ENCODE measurements around the gene WDR20.
"Not testable (repeated sequence)": the region's sequence is repeated elsewhere in the genome, so short reads cannot be mapped to it uniquely, and the experiment has no call there.

The WDR20 gene

GRCh38 chr14:102146423-102146822 is 6.7 kb downstream of the WDR20 start:
- TF ChIP-seq CTBP1 (IDR thresholded peaks at IDR 0.05; ENCODE audit: borderline replicate concordance) (no peak), LEF1 (IDR thresholded peaks at IDR 0.05; ENCODE audit: borderline replicate concordance) (no peak), SP1 (IDR thresholded peaks at IDR 0.05) (no peak), SUZ12 (IDR thresholded peaks at IDR 0.05) (no peak), TARDBP (IDR thresholded peaks at IDR 0.05) (no peak), L3MBTL2 (conservative IDR thresholded peaks at IDR 0.05) (no peak), ARNT (IDR thresholded peaks at IDR 0.05) (no peak), FOXA1 (IDR thresholded peaks at IDR 0.05) (no peak), NFRKB (IDR thresholded peaks at IDR 0.05) (no peak), FOXM1 (IDR thresholded peaks at IDR 0.05; ENCODE audit: borderline replicate concordance) (no peak), ZNF384 (IDR thresholded peaks at IDR 0.05) (no peak), ELF4 (IDR thresholded peaks at IDR 0.05) (no peak)
- TF ChIP-seq, protein P1, sequence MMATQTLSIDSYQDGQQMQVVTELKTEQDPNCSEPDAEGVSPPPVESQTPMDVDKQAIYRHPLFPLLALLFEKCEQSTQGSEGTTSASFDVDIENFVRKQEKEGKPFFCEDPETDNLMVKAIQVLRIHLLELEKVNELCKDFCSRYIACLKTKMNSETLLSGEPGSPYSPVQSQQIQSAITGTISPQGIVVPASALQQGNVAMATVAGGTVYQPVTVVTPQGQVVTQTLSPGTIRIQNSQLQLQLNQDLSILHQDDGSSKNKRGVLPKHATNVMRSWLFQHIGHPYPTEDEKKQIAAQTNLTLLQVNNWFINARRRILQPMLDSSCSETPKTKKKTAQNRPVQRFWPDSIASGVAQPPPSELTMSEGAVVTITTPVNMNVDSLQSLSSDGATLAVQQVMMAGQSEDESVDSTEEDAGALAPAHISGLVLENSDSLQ (IDR thresholded peaks at IDR 0.05): no peak
- no peak for DNase-seq (ENCODE audit: extremely low spot score)
- POLR2A ChIA-PET: no interaction called here
- CTCF ChIA-PET: interaction anchor here (1.3 kb wide), 1 partner anchor 171 kb away, joined by 3 read pairs; no protein-coding TSS in a partner anchor

- CTCF ChIA-PET: no interaction called here
- POLR2A ChIA-PET: interaction anchor here (1.1 kb wide), 1 partner anchor 11 kb away, joined by 3 read pairs; no protein-coding TSS in a partner anchor
- no peak for DNase-seq (ENCODE audit: extremely low spot score)
- TF ChIP-seq ELF4 (IDR thresholded peaks at IDR 0.05) (no peak), SUZ12 (IDR thresholded peaks at IDR 0.05) (no peak), ZNF384 (IDR thresholded peaks at IDR 0.05) (no peak), FOXK2 (IDR thresholded peaks at IDR 0.05) (no peak), SP1 (IDR thresholded peaks at IDR 0.05) (no peak), ARNT (IDR thresholded peaks at IDR 0.05) (no peak), L3MBTL2 (conservative IDR thresholded peaks at IDR 0.05) (no peak), BHLHE40 (IDR thresholded peaks at IDR 0.05; ENCODE audit: borderline replicate concordance) (no peak)
- TF ChIP-seq, protein P1 (IDR thresholded peaks at IDR 0.05): no peak
These were observed 10.4 kb downstream of the WDR20 start for GRCh38 chr14:102150083-102150482.

GRCh38 chr14:102150744-102151143 is 11.0 kb downstream of the WDR20 start:
- CTCF ChIA-PET: interaction anchor here (1.0 kb wide), 1 partner anchor 34 kb away, joined by 3 read pairs; no protein-coding TSS in a partner anchor
- no peak for TF ChIP-seq SUZ12 (IDR thresholded peaks at IDR 0.05)
- no peak for DNase-seq (ENCODE audit: extremely low spot score)
- POLR2A ChIA-PET: no interaction called here

DNA sequence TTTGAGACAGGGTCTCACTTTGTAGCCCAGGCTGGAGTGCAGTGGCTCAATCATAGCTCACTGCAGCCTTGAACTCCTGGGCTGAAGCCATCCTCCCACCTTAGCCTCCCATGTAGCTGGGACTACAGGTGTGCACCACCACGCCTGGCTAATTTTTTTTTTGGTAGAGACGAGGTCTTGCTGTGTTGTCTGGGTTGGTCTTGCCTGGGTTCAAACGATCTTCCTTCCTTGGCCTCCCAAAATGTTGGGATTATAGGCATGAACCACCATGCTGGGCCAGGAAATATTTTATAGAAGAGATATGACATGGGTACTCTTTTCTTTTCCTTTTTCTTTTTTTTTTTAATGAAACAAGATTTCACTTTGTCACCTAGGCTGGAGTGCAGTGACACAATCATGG is 11.7 kb downstream of the WDR20 start:
- CTCF ChIA-PET: interaction anchor here (0.7 to 1.0 kb wide), 2 partner anchors 33 to 276 kb away, joined by 3 read pairs; no protein-coding TSS in a partner anchor
- DNase-seq (ENCODE audit: extremely low spot score); POLR2A ChIA-PET: not testable (repeated sequence)

GRCh38 chr14:102154121-102154520 is 14.4 kb downstream of the WDR20 start:
- CTCF ChIA-PET: interaction anchor here (0.9 kb wide), 1 partner anchor 11 kb away, joined by 3 read pairs; no protein-coding TSS in a partner anchor
- TF ChIP-seq TARDBP (IDR thresholded peaks at IDR 0.05) (no peak), FOXA1 (IDR thresholded peaks at IDR 0.05) (no peak), ARNT (IDR thresholded peaks at IDR 0.05) (no peak), L3MBTL2 (conservative IDR thresholded peaks at IDR 0.05) (no peak), LEF1 (IDR thresholded peaks at IDR 0.05; ENCODE audit: borderline replicate concordance) (no peak), HDGF (IDR thresholded peaks at IDR 0.05; ENCODE audit: borderline replicate concordance) (no peak), ELF4 (IDR thresholded peaks at IDR 0.05) (no peak), CTBP1 (IDR thresholded peaks at IDR 0.05; ENCODE audit: borderline replicate concordance) (no peak), SUZ12 (IDR thresholded peaks at IDR 0.05) (no peak)
- TF ChIP-seq, protein P1 (IDR thresholded peaks at IDR 0.05): no peak
- no peak for DNase-seq (ENCODE audit: extremely low spot score)
- POLR2A ChIA-PET: interaction anchor here (0.9 kb wide), 1 partner anchor 74 kb away, joined by 3 read pairs; no protein-coding TSS in a partner anchor

GRCh38 chr14:102154821-102155549 is 15.3 kb downstream of the WDR20 start:
- POLR2A ChIA-PET: interaction anchor here (0.9 kb wide), 1 partner anchor 73 kb away, joined by 3 read pairs; no protein-coding TSS in a partner anchor
- CTCF ChIA-PET: no interaction called here
- DNase-seq (ENCODE audit: extremely low spot score): no peak

More at GRCh38 chr14:102154821-102155549, 15.3 kb downstream of the WDR20 start:
- TF ChIP-seq TARDBP (IDR thresholded peaks at IDR 0.05): no peak
- no peak for TF ChIP-seq NFRKB (IDR thresholded peaks at IDR 0.05)
- TF ChIP-seq HDGF (IDR thresholded peaks at IDR 0.05; ENCODE audit: borderline replicate concordance): no peak
- TF ChIP-seq BHLHE40 (IDR thresholded peaks at IDR 0.05; ENCODE audit: borderline replicate concordance): no peak
- TF ChIP-seq ZNF384 (IDR thresholded peaks at IDR 0.05): no peak
- TF ChIP-seq SP1 (IDR thresholded peaks at IDR 0.05): no peak
- TF ChIP-seq FOXM1 (IDR thresholded peaks at IDR 0.05; ENCODE audit: borderline replicate concordance): no peak
- TF ChIP-seq FOXK2 (IDR thresholded peaks at IDR 0.05): no peak
- no peak for TF ChIP-seq ELF4 (IDR thresholded peaks at IDR 0.05)
- TF ChIP-seq ARNT (IDR thresholded peaks at IDR 0.05): no peak
- no peak for TF ChIP-seq CTBP1 (IDR thresholded peaks at IDR 0.05; ENCODE audit: borderline replicate concordance)

All from HEK293T (cell line).